Suprapubic skin (tissue), 4 donors: ENCODE results near the gene ANKEF1.

Source experiments
- POLR2A ChIP-seq, 2 donors: fragments of 450-650 bp; IDR thresholded peaks; one replicate each; pipeline ENCODE4 v1.6.1; 2017; ENCODE audit warnings: antibody characterized with exemption in 2 of 2, mild to moderate bottlenecking in 2 of 2, moderate library complexity in 2 of 2
- POLR2AphosphoS5 ChIP-seq, 3 donors: sonication (generic); formaldehyde crosslinking; IDR thresholded peaks; one replicate each; pipeline ENCODE4 v1.6.1; 2017; ENCODE audit warnings: antibody characterized with exemption in 3 of 3
- TF ChIP-seq, protein P1 (sequence below), 2 donors: fragments of 200-600 bp in 1 of 2; fragments of 450-650 bp in 1 of 2; sonication (generic) in 1 of 2; IDR thresholded peaks; one replicate each; pipeline ENCODE4 v1.5.1; 2016 to 2019; ENCODE audit warnings: antibody characterized with exemption in 2 of 2, mild to moderate bottlenecking in 1 of 2, moderate library complexity in 1 of 2

DNA sequence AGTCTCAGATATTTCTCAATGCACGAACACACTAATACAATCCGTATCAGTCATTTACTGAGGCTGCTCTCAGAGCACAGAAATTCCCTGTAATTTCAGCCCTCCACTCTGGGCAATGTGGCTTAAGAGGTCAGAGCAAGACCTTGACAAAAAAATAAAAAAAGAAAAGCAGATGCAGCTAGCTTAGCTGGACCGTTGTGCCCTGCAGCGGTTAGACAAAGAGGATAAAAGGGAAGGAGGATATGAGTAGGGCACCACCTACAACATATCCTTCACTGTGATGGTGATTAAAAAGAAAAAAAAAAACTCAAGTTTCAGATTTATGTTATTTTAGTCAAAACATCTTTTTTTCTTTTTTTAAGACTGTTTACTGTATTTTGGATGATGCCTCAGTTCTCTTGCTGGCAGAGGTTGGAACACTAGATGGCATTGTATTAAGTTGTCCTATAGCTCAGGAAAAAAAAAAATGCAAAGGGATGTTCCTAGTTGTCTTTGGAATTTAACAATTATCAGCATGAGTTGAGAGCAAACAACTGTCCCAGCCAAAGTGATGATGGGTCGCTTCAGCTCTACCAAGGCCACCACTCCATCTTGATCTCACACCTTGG is 59.9 kb downstream of the ANKEF1 start:
- TF ChIP-seq, protein P1, sequence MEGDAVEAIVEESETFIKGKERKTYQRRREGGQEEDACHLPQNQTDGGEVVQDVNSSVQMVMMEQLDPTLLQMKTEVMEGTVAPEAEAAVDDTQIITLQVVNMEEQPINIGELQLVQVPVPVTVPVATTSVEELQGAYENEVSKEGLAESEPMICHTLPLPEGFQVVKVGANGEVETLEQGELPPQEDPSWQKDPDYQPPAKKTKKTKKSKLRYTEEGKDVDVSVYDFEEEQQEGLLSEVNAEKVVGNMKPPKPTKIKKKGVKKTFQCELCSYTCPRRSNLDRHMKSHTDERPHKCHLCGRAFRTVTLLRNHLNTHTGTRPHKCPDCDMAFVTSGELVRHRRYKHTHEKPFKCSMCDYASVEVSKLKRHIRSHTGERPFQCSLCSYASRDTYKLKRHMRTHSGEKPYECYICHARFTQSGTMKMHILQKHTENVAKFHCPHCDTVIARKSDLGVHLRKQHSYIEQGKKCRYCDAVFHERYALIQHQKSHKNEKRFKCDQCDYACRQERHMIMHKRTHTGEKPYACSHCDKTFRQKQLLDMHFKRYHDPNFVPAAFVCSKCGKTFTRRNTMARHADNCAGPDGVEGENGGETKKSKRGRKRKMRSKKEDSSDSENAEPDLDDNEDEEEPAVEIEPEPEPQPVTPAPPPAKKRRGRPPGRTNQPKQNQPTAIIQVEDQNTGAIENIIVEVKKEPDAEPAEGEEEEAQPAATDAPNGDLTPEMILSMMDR (IDR thresholded peaks at IDR 0.05), result no peak
- TF ChIP-seq POLR2A (IDR thresholded peaks at IDR 0.05) (no peak), POLR2AphosphoS5 (IDR thresholded peaks at IDR 0.05) (no peak)
